Measurements from ENCODE around the gene ADGRG1.

The ADGRG1 gene

DNA sequence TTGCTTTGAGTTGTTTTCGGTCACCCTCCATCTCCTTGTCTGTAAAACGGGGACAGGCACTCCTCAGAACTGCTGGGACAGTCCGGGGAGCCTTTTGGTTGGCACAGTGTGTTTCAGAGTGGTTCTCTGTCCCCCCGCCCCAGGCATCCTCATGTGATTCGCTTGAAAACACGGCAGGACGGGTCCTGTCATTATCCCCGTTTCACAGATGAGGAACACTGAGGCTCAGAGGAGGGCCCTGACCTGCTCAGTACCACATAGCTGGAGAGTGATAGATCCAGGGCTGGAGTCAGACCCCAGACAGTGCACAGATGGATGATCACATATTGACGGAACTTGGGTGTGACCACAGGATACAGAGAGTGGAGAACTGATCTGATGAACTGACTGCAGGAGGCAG lies 13.5 kb upstream of the ADGRG1 start:
- Histone ChIP-seq H3K27ac (ENCODE audit: low read depth, low read length, severe bottlenecking) (no peak overlapping the region), H3K9me3 (ENCODE audit: control insufficient read depth, low read length) (no peaks in the 10 kb centered on the region), H3K4me1 (ENCODE audit: control insufficient read depth, insufficient read depth, low read length, poor library complexity, severe bottlenecking) (no peaks in the 10 kb centered on the region), H3K36me3 (ENCODE audit: control insufficient read depth, insufficient read depth, low read length) (no peaks in the 10 kb centered on the region), H3K4me3 (ENCODE audit: extremely low read depth, insufficient read depth, low read length, poor library complexity, severe bottlenecking) (no peak overlapping the region)
- 95% methylated on average over 9 of the region's 9 CpGs for WGBS, 2 experiments (ENCODE audit: insufficient coverage in 2 of 2)

- Histone ChIP-seq H3K4me3 (ENCODE audit: extremely low read depth, insufficient read depth, low read length, poor library complexity, severe bottlenecking) (no peak overlapping the region), H3K9me3 (ENCODE audit: control insufficient read depth, low read length) (no peaks in the 10 kb centered on the region), H3K4me1 (ENCODE audit: control insufficient read depth, insufficient read depth, low read length, poor library complexity, severe bottlenecking) (no peaks in the 10 kb centered on the region), H3K36me3 (ENCODE audit: control insufficient read depth, insufficient read depth, low read length) (no peaks in the 10 kb centered on the region), H3K27ac (ENCODE audit: low read depth, low read length, severe bottlenecking) (no peak overlapping the region)
- 91 to 94% methylated on average over 7 to 10 of the region's 10 CpGs for WGBS, 2 experiments (ENCODE audit: insufficient coverage in 2 of 2)
Measured at GRCh38 chr16:57615813-57616212, 12.6 kb upstream of the ADGRG1 start.

DNA sequence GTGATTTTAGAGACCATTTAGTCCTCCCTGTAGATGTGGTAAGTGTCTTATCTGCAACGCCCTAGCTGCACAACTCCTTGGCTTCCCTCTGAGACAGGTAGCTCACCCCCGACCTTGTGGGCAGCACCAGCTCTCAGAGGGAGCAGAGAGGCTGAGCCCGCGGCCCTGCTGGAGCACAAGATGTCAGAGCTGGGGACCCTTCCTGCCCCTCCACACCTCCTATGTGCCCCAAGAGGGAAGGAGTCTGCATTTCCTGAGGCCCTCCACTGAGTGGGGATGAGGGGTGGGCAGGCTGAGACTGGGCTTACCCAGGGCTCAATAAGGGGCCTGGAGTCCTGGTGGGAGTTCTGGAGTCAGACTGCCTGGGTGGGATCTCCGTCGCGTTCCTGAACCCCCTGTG lies 12.2 kb upstream of the ADGRG1 start:
- no peaks in the 10 kb centered on the region for H3K4me1 ChIP-seq (ENCODE audit: control insufficient read depth, insufficient read depth, low read length, poor library complexity, severe bottlenecking)
- no peak overlapping the region for H3K4me3 ChIP-seq (ENCODE audit: extremely low read depth, insufficient read depth, low read length, poor library complexity, severe bottlenecking)
- no peaks in the 10 kb centered on the region for H3K9me3 ChIP-seq (ENCODE audit: control insufficient read depth, low read length)
- no peaks in the 10 kb centered on the region for H3K36me3 ChIP-seq (ENCODE audit: control insufficient read depth, insufficient read depth, low read length)
- WGBS, 2 experiments (ENCODE audit: insufficient coverage in 2 of 2): 86 to 97% methylated on average over 5 of the region's 7 CpGs
- H3K27ac ChIP-seq (ENCODE audit: low read depth, low read length, severe bottlenecking): no peak overlapping the region

DNA sequence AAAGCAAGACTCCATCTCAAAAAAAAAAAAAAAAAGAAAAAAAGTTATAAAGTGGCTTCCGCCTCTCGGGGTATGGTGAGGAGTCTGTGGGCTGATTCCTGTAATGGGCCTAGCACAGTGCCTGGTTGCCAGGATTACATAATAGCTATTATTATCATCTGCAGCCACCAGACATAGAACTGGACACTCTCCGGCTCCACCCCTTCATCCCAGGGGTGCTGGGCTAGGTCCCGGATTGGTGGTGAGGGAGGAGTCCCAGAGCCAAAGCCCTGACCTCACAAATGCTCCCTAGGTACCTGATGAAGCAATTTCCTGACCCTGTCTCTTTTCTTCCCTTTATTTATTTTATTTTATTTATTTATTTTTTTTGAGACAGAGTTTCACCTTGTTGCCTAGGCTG lies 11.6 kb upstream of the ADGRG1 start:
- no peaks in the 10 kb centered on the region for H3K9me3 ChIP-seq (ENCODE audit: control insufficient read depth, low read length)
- H3K4me1 ChIP-seq (ENCODE audit: control insufficient read depth, insufficient read depth, low read length, poor library complexity, severe bottlenecking): no peaks in the 10 kb centered on the region
- WGBS, 2 experiments (ENCODE audit: insufficient coverage in 2 of 2): no CpG with 5 or more reads among the region's 4 CpGs
- no peak overlapping the region for H3K27ac ChIP-seq (ENCODE audit: low read depth, low read length, severe bottlenecking)
- no peaks in the 10 kb centered on the region for H3K36me3 ChIP-seq (ENCODE audit: control insufficient read depth, insufficient read depth, low read length)
- no peak overlapping the region for H3K4me3 ChIP-seq (ENCODE audit: extremely low read depth, insufficient read depth, low read length, poor library complexity, severe bottlenecking)

- no peaks in the 10 kb centered on the region for H3K9me3 ChIP-seq (ENCODE audit: control insufficient read depth, low read length)
- WGBS, 2 experiments (ENCODE audit: insufficient coverage in 2 of 2): 87 to 95% methylated on average over 5 to 6 of the region's 8 CpGs
- H3K27ac ChIP-seq (ENCODE audit: low read depth, low read length, severe bottlenecking): no peak overlapping the region
- no peak overlapping the region for H3K4me3 ChIP-seq (ENCODE audit: extremely low read depth, insufficient read depth, low read length, poor library complexity, severe bottlenecking)
- H3K36me3 ChIP-seq (ENCODE audit: control insufficient read depth, insufficient read depth, low read length): no peaks in the 10 kb centered on the region
- H3K4me1 ChIP-seq (ENCODE audit: control insufficient read depth, insufficient read depth, low read length, poor library complexity, severe bottlenecking): peaks cover 1% of the 10 kb centered on the region
Measured at GRCh38 chr16:57617604-57618111, 10.8 kb upstream of the ADGRG1 start.

DNA sequence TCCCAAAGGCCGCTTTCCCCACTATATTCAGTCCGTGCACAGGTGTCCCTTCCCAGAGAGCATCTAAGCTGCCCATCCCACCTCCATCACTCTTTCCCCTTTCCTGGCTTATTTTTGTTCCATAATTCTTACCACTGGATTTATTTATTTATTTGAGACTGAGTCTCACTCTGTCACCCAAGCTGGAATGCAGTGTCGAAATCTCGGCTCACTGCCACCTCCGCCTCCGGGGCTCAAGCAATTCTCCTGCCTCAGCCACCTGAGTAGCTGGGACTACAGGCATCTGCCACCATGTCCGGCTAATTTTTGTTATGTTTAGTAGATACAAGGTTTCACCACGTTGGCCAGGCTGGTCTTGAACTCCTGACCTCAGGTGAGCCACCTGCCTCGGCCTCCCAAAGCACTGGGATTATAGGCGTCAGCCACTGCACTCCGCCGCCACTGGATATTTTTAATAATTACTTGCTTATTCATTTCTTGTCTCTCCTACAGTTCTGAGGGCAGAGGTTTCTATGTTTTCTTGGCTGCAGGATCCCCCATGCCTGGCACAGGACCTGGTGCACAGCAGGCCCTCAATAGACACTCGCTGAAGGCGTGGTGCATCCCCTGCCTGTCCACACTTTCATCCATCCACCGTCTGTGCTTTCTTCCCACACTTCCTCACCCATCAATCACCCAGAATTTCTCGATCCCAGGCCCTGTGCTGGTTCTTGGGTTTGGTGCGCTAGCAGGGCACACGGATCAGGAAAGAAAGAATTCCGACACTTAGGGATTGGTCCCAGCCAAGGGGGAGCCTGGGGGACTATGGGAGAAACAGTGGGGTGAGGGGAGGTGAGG lies 9.9 kb upstream of the ADGRG1 start:
- Histone ChIP-seq H3K4me3 (ENCODE audit: extremely low read depth, insufficient read depth, low read length, poor library complexity, severe bottlenecking) (no peak overlapping the region), H3K9me3 (ENCODE audit: control insufficient read depth, low read length) (no peaks in the 10 kb centered on the region), H3K4me1 (ENCODE audit: control insufficient read depth, insufficient read depth, low read length, poor library complexity, severe bottlenecking) (peaks cover 8% of the 10 kb centered on the region), H3K36me3 (ENCODE audit: control insufficient read depth, insufficient read depth, low read length) (no peaks in the 10 kb centered on the region), H3K27ac (ENCODE audit: low read depth, low read length, severe bottlenecking) (no peak overlapping the region)
- 86 to 93% methylated on average over 14 of the region's 19 CpGs for WGBS, 2 experiments (ENCODE audit: insufficient coverage in 2 of 2)

- Histone ChIP-seq H3K4me1 (ENCODE audit: control insufficient read depth, insufficient read depth, low read length, poor library complexity, severe bottlenecking) (peaks cover 8% of the 10 kb centered on the region), H3K4me3 (ENCODE audit: extremely low read depth, insufficient read depth, low read length, poor library complexity, severe bottlenecking) (no peak overlapping the region), H3K9me3 (ENCODE audit: control insufficient read depth, low read length) (no peaks in the 10 kb centered on the region), H3K27ac (ENCODE audit: low read depth, low read length, severe bottlenecking) (no peak overlapping the region), H3K36me3 (ENCODE audit: control insufficient read depth, insufficient read depth, low read length) (no peaks in the 10 kb centered on the region)
- 88 to 94% methylated on average over 3 to 8 of the region's 8 CpGs for WGBS, 2 experiments (ENCODE audit: insufficient coverage in 2 of 2)
Measured at GRCh38 chr16:57619133-57619605, 9.3 kb upstream of the ADGRG1 start.

- WGBS, 2 experiments (ENCODE audit: insufficient coverage in 2 of 2): 90 to 91% methylated on average over 12 of the region's 16 CpGs
- Histone ChIP-seq H3K4me3 (ENCODE audit: extremely low read depth, insufficient read depth, low read length, poor library complexity, severe bottlenecking) (no peak overlapping the region), H3K4me1 (ENCODE audit: control insufficient read depth, insufficient read depth, low read length, poor library complexity, severe bottlenecking) (peaks cover 14% of the 10 kb centered on the region), H3K27ac (ENCODE audit: low read depth, low read length, severe bottlenecking) (no peak overlapping the region), H3K36me3 (ENCODE audit: control insufficient read depth, insufficient read depth, low read length) (no peaks in the 10 kb centered on the region), H3K9me3 (ENCODE audit: control insufficient read depth, low read length) (no peaks in the 10 kb centered on the region)
Measured at GRCh38 chr16:57619606-57620334, 8.7 kb upstream of the ADGRG1 start.

- Histone ChIP-seq H3K27ac (ENCODE audit: low read depth, low read length, severe bottlenecking) (no peak overlapping the region), H3K4me3 (ENCODE audit: extremely low read depth, insufficient read depth, low read length, poor library complexity, severe bottlenecking) (no peak overlapping the region), H3K36me3 (ENCODE audit: control insufficient read depth, insufficient read depth, low read length) (no peaks in the 10 kb centered on the region), H3K4me1 (ENCODE audit: control insufficient read depth, insufficient read depth, low read length, poor library complexity, severe bottlenecking) (peaks cover 16% of the 10 kb centered on the region), H3K9me3 (ENCODE audit: control insufficient read depth, low read length) (no peaks in the 10 kb centered on the region)
- 83% methylated on average over 26 to 27 of the region's 27 CpGs for WGBS, 2 experiments (ENCODE audit: insufficient coverage in 2 of 2)
Measured at GRCh38 chr16:57620335-57621231, 7.8 kb upstream of the ADGRG1 start.

GRCh38 chr16:57621521-57622271 lies 6.7 kb upstream of the ADGRG1 start:
- Histone ChIP-seq H3K4me1 (ENCODE audit: control insufficient read depth, insufficient read depth, low read length, poor library complexity, severe bottlenecking) (peaks cover 16% of the 10 kb centered on the region), H3K9me3 (ENCODE audit: control insufficient read depth, low read length) (no peaks in the 10 kb centered on the region), H3K4me3 (ENCODE audit: extremely low read depth, insufficient read depth, low read length, poor library complexity, severe bottlenecking) (no peak overlapping the region), H3K36me3 (ENCODE audit: control insufficient read depth, insufficient read depth, low read length) (no peaks in the 10 kb centered on the region), H3K27ac (ENCODE audit: low read depth, low read length, severe bottlenecking) (no peak overlapping the region)
- 84 to 95% methylated on average over 7 to 9 of the region's 10 CpGs for WGBS, 2 experiments (ENCODE audit: insufficient coverage in 2 of 2)

Measured in mesodermal cell (in vitro differentiated cells).